ENCODE measurements around the gene MAPK8. TPM values are rescaled to one million over a fixed set of nuclear protein-coding genes. Genes with fewer than 3 reads are reported as not detected.
"Not testable (repeated sequence)": the region's sequence is repeated elsewhere in the genome, so short reads cannot be mapped to it uniquely, and the experiment has no call there.

MAPK8 gene
- total and polyA plus RNA-seq, 10 donors: 5.2 to 61.4 (median 37.4) TPM

DNA sequence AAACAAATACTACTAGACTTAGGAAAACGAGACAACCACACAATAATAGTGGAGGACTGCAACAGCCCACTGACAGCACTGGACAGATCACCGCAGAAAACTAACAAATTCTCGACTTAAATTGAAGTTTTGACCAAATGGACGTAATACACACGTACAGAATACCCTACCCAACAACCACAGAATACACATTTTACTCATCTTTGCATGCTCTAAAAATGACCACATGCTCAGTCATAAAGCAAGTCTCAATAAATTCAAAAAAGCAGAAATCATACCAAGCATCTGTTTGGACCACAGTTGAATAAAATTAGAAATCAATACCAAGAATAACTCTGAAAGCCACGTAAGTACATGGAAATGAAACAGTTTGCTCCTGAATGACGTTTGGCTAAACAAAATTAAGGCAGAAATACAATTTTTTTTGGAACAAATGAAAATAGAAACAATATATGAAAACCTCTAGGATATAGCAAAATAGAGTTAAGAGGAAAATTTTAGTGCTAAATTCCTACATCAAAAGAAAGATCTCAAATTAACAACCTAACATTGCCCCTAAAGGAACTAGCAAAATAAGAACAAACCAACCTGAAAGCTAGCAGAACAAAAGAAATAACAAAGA lies 30.6 kb downstream of the MAPK8 start:
- peaks cover 0 to 7% (median 5%) of the 10 kb centered on the region in 8 donors for H3K9me3 ChIP-seq
- H3K27ac ChIP-seq: no peak overlapping the region
- intact Hi-C loops (cut with DNase I; ENCODE audit: low total_unique reads): no loop called here
- TF ChIP-seq, protein P1, sequence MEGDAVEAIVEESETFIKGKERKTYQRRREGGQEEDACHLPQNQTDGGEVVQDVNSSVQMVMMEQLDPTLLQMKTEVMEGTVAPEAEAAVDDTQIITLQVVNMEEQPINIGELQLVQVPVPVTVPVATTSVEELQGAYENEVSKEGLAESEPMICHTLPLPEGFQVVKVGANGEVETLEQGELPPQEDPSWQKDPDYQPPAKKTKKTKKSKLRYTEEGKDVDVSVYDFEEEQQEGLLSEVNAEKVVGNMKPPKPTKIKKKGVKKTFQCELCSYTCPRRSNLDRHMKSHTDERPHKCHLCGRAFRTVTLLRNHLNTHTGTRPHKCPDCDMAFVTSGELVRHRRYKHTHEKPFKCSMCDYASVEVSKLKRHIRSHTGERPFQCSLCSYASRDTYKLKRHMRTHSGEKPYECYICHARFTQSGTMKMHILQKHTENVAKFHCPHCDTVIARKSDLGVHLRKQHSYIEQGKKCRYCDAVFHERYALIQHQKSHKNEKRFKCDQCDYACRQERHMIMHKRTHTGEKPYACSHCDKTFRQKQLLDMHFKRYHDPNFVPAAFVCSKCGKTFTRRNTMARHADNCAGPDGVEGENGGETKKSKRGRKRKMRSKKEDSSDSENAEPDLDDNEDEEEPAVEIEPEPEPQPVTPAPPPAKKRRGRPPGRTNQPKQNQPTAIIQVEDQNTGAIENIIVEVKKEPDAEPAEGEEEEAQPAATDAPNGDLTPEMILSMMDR (IDR thresholded peaks at IDR 0.05 in 8 of 11, conservative IDR thresholded peaks at IDR 0.05 in 3 of 11): no peak
- TF ChIP-seq POLR2A (IDR thresholded peaks at IDR 0.05) (no peak), POLR2AphosphoS5 (IDR thresholded peaks at IDR 0.05) (no peak)
- peaks cover 0 to 19% (median 0%) of the 10 kb centered on the region in 6 donors for H3K36me3 ChIP-seq
- H3K4me1 ChIP-seq: no peaks in the 10 kb centered on the region
- H3K4me3 ChIP-seq: no peak overlapping the region
- 76 to 86% (median 83%) methylated on average over 7 of the region's 7 CpGs for WGBS, 5 donors
- DNase-seq: no peak
- H3K27me3 ChIP-seq (replicated peaks in 1 of 7): no peaks in the 10 kb centered on the region

DNA sequence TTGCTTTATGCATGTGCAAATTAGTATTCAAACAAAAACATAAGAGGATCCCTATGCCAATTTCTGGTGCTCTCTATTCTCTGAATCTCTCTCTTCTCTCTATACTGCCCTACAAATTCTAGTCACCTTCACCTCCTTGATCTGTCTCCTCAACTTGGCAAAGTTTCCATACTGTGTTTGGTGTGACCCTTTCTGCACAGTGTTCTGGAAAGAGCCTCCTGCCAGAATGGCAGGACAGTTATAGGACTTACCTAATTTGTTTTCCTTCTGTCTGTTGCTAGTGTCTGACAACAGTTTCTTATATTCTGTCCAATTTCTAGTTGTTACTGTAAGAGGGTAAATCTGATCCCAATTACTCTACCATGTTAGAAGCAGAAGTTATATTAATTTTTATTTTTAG lies 34.3 kb downstream of the MAPK8 start:
- no peaks in the 10 kb centered on the region for H3K9me3 ChIP-seq
- no peaks in the 10 kb centered on the region for H3K4me1 ChIP-seq
- TF ChIP-seq POLR2AphosphoS5 (IDR thresholded peaks at IDR 0.05): no peak
- no peak for TF ChIP-seq POLR2A (IDR thresholded peaks at IDR 0.05)
- TF ChIP-seq, protein P1 (IDR thresholded peaks at IDR 0.05 in 8 of 11, conservative IDR thresholded peaks at IDR 0.05 in 3 of 11): no peak
- no peaks in the 10 kb centered on the region for H3K36me3 ChIP-seq
- H3K27me3 ChIP-seq (replicated peaks in 1 of 7): no peaks in the 10 kb centered on the region
- H3K4me3 ChIP-seq: no peak overlapping the region
- DNase-seq: no peak
- H3K27ac ChIP-seq: no peak overlapping the region
- intact Hi-C loops (cut with DNase I; ENCODE audit: low total_unique reads): no loop called here

DNA sequence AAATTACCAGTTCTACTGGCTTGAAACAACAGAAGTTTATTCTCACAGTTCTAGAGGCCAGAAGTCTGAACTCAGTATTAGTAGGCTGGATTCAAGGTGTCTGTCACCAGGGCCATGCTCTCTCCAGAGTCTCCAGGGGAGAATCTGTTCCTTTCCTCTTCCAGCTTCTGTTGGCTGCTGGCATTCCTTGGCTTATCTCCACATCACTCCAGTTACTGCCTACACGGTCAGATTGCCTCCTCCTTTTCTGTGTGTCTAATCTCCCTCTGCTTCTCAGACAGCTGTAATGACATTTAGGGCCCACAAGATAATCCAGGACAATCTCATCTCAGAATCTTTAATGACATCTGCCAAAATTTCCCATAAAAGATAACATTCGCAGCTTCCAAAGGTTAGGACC lies 36.6 kb downstream of the MAPK8 start:
- Histone ChIP-seq H3K4me1 (no peaks in the 10 kb centered on the region), H3K36me3 (no peaks in the 10 kb centered on the region), H3K27ac (no peak overlapping the region), H3K27me3 (replicated peaks in 1 of 7) (no peaks in the 10 kb centered on the region), H3K9me3 (peaks cover 4 to 17% (median 13%) of the 10 kb centered on the region in 8 donors), H3K4me3 (no peak overlapping the region)
- DNase-seq: no peak
- TF ChIP-seq, protein P1 (IDR thresholded peaks at IDR 0.05 in 8 of 11, conservative IDR thresholded peaks at IDR 0.05 in 3 of 11): no peak
- TF ChIP-seq POLR2A (IDR thresholded peaks at IDR 0.05) (no peak), POLR2AphosphoS5 (IDR thresholded peaks at IDR 0.05) (no peak)
- intact Hi-C loops (cut with DNase I; ENCODE audit: low total_unique reads): no loop called here
- 76 to 95% (median 92%) methylated on average over 2 of the region's 2 CpGs for WGBS, 5 donors

DNA sequence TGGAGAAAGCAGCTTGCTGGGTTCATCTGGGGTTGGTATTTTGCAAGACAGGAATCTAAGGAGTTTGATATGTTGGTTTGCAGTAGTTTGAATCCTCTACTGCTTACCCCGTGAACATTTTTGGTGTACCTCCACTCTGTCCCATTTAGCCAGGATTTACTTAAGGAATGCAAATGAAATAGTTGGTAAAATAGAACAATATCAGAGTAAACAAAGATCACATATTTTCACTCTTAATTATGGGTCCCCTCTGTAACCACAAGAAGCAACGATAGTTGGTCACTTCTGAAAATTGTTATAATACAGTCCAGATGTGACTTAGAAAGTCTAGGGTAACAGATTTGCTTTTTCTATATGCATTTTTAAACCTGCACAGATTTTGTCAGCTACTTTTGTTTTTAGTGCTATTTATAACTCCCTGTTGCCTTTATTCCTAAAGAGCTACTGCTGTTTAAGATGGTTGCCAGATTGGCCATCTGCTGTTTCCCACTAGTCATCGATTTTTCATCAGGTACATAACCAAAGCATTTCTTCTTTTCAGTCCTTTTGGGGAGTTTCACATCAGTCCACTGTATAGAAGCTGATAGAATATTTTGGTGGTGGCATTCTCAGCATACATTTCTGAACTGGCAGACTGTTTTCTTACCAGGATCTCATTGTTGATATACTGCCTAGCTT lies 37.6 kb downstream of the MAPK8 start:
- Histone ChIP-seq H3K4me1 (no peaks in the 10 kb centered on the region), H3K27ac (no peak overlapping the region), H3K27me3 (replicated peaks in 1 of 7) (no peaks in the 10 kb centered on the region), H3K36me3 (no peaks in the 10 kb centered on the region), H3K4me3 (no peak overlapping the region), H3K9me3 (peaks cover 4 to 26% (median 21%) of the 10 kb centered on the region in 8 donors)
- 87 to 92% (median 89%) methylated on average over 3 of the region's 3 CpGs for WGBS, 5 donors
- no peak for DNase-seq
- no peak for TF ChIP-seq POLR2AphosphoS5 (IDR thresholded peaks at IDR 0.05)
- TF ChIP-seq POLR2A (IDR thresholded peaks at IDR 0.05): no peak
- intact Hi-C loops (cut with DNase I; ENCODE audit: low total_unique reads): no loop called here

DNA sequence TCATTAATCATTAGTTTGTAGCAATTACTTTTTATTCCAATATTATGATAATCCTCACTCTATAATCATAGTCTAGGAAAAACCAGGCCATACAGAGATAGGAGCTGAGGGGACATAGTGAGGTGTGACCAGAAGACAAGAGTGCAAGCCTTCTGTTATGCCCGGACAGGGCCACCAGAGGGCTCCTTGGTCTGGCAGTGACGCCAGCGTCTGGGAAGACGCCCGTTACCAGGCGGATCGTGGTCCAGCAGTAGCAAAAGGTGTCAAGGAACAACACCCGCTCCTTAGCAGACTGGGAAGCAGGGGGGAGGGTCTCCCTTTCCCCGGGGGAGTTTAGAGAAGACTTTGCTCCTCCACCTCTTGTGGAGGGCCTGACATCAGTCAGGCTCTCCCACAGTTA lies 39.8 kb downstream of the MAPK8 start:
- H3K9me3 ChIP-seq: peaks cover 4 to 27% (median 21%) of the 10 kb centered on the region in 8 donors
- H3K36me3 ChIP-seq; H3K4me1 ChIP-seq; intact Hi-C loops (cut with DNase I; ENCODE audit: low total_unique reads); H3K4me3 ChIP-seq; H3K27me3 ChIP-seq (replicated peaks in 1 of 7); DNase-seq; H3K27ac ChIP-seq: not testable (repeated sequence)
- 86 to 99% (median 98%) methylated on average over 9 of the region's 9 CpGs for WGBS, 5 donors

DNA sequence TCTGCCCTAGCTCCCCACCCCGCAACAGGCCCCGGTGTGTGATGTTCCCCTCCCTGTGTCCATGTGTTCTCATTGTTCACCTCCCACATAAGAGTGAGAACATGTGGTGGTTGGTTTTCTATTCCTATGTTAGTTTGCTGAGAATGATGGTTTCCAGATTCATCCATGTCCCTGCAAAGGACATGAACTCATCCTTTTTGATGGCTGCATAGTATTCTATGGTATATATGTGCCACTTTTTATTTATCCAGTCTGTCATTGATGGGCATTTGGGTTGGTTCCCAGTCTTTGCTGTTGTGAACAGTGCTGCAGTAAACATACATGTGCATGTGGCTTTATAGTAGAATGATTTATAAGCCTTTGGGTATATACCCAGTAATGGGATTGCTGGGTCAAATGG lies 41.1 kb downstream of the MAPK8 start:
- H3K4me1 ChIP-seq; H3K36me3 ChIP-seq; H3K27ac ChIP-seq; H3K27me3 ChIP-seq (replicated peaks in 1 of 7); intact Hi-C loops (cut with DNase I; ENCODE audit: low total_unique reads); DNase-seq; H3K4me3 ChIP-seq: not testable (repeated sequence)
- 94 to 100% (median 100%) methylated on average over 2 of the region's 2 CpGs for WGBS, 5 donors
- H3K9me3 ChIP-seq: peaks cover 4 to 27% (median 21%) of the 10 kb centered on the region in 8 donors

DNA sequence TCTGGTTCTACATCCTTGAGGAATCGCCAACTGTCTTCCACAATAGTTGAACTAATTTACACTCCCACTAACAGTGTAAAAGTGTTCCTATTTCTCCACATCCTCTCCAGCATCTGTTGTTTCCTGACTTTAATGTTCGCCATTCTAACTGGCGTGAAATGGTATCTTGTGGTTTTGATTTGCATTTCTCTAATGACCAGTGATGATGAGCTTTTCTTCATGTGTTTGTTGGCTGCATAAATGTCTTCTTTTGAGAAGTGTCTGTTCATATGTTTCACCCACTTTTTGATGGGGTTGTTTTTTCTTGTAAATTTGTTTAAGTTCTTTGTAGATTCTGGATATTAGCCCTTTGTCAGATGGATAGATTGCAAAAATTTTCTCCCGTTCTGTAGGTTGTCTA lies 41.5 kb downstream of the MAPK8 start:
- intact Hi-C loops (cut with DNase I; ENCODE audit: low total_unique reads); H3K27ac ChIP-seq; H3K4me1 ChIP-seq; H3K4me3 ChIP-seq; H3K27me3 ChIP-seq (replicated peaks in 1 of 7); H3K36me3 ChIP-seq; DNase-seq: not testable (repeated sequence)
- 92 to 96% (median 93%) methylated on average over 4 of the region's 4 CpGs for WGBS, 5 donors
- peaks cover 4 to 27% (median 21%) of the 10 kb centered on the region in 8 donors for H3K9me3 ChIP-seq
